Activated naive CD8-positive, alpha-beta T cell treated with anti-CD3 and anti-CD28 coated beads, Interleukin-2, amount 10 ng/mL, durations not matched to agents 7 days and 5 days (primary cell): ENCODE results near the gene C12orf54. TPM values are rescaled to one million over a fixed set of nuclear protein-coding genes. Genes with fewer than 3 reads are reported as not detected.
"Not testable (repeated sequence)": the region's sequence is repeated elsewhere in the genome, so short reads cannot be mapped to it uniquely, and the experiment has no call there.

Experiments
- ATAC-seq: fragments of 150-1000 bp; cut with Tn5 transposase; one replicate; pipeline ENCODE4 v1.10.0; 2021; ENCODE audit warnings: low read depth, moderate library complexity
- POLR2A ChIA-PET: fragments of 350-600 bp; sonication (Branson Sonifier 250); formaldehyde crosslinking; loops from one replicate; lab custom pipeline; 2021; ENCODE audit warnings: antibody characterized with exemption; lab: Charles Lee
- DNase-seq: peaks from one replicate; pipeline ENCODE4 v3.0.0; 2021
- H3K27ac Mint-ChIP-seq: one replicate; pipeline ENCODE4 v1.8.0; 2022; ENCODE audit warnings: mild to moderate bottlenecking, mixed read lengths
- H3K27me3 Mint-ChIP-seq: one replicate; pipeline ENCODE4 v1.8.0; 2022; ENCODE audit warnings: mild to moderate bottlenecking, moderate library complexity, mixed read lengths
- H3K36me3 Mint-ChIP-seq: one replicate; pipeline ENCODE4 v1.8.0; 2021; ENCODE audit warnings: mild to moderate bottlenecking, mixed read lengths
- H3K4me1 Mint-ChIP-seq: one replicate; pipeline ENCODE4 v1.8.0; 2021; ENCODE audit warnings: mixed read lengths
- H3K4me3 Mint-ChIP-seq: one replicate; pipeline ENCODE4 v1.8.0; 2022; ENCODE audit warnings: mild to moderate bottlenecking, moderate library complexity, mixed read lengths
- H3K9me3 Mint-ChIP-seq: one replicate; pipeline ENCODE4 v1.8.0; 2021; ENCODE audit warnings: mixed read lengths
- total RNA-seq, 2 experiments: library from RNA; stranded (reverse); gene quantifications; one replicate each; pipeline ENCODE4 v1.2.3, GENCODE V29; 2021

C12orf54 gene
- not detected for total RNA-seq

DNA sequence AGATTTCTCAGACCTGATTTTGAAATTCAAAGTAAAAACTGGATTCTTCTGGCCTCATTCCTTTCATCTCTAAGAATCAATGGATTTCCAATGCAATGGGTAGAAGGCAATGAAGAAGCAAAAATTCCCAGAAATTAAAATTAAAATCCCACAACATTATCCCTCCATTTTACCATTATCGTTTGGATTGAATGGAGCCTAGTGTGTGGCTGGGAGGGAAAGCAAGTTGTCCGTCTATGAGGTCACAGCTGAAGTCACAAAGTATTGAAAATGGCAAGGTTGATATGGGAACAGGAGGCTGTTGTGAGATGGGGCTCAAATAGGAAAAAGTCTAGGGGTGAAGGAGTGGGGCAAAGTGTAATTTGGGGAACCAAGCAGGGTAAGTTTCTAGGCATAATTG, at the start of gene C12orf54:
Gene C12orf54, plus strand, starts transcription at position 301 of the 400 bp plus-strand sequence. CDS start 799 bp downstream, outside the sequence.
- Mint-ChIP-seq H3K4me3 (no peak within 1 kb of the TSS), H3K27me3 (peaks cover 4% of the 10 kb centered on the region), H3K27ac (no peak within 1 kb of the TSS), H3K36me3 (peaks cover 1% of the 10 kb centered on the region), H3K4me1 (no peaks in the 10 kb centered on the region), H3K9me3 (peaks cover 4% of the 10 kb centered on the region)
- POLR2A ChIA-PET, result no interaction called here
- DNase-seq (no peak), ATAC-seq (no peak)

DNA sequence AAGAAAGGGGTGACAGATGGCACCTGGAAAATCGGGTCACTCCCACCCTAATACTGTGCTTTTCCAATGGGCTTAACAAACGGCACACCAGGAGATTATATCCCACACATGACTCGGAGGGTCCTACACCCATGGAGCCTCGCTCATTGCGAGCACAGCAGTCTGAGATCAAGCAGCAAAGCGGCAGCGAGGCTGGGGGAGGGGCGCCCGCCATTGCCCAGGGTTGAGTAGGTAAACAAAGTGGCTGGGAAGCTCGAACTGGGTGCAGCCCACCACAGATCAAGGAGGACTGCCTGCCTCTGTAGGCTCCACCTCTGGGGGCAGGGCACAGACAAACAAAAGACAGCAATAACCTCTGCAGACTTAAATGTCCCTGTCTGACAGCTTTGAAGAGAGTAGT, 48.3 kb upstream of the C12orf54 start:
- ATAC-seq, H3K27ac Mint-ChIP-seq, POLR2A ChIA-PET, DNase-seq, H3K4me1 Mint-ChIP-seq, H3K4me3 Mint-ChIP-seq, H3K9me3 Mint-ChIP-seq, H3K36me3 Mint-ChIP-seq, H3K27me3 Mint-ChIP-seq: not testable (repeated sequence)

DNA sequence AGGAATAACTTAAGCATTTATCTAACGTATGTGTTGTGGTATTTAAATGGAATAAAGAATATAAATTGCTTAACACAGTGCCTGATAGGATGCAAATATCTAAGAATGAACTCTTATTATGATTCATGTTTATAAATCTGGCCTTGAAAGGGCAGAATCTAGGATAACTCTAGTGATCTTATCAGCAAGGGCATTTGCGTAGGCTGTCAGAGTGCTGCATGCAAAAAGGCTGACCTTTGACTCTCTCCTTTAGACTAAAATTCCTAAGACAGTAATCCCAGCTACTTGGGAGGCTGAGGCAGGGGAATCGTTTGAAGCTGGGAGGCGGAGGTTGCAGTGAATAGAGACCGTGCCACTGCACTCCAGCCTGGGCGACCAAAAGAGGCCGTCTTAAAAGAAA, 41.2 kb upstream of the C12orf54 start:
- no peak overlapping the region for H3K4me3 Mint-ChIP-seq
- POLR2A ChIA-PET, result no interaction called here
- no peak for ATAC-seq
- peaks cover 2% of the 10 kb centered on the region for H3K36me3 Mint-ChIP-seq
- H3K4me1 Mint-ChIP-seq, result no peaks in the 10 kb centered on the region
- no peak overlapping the region for H3K27ac Mint-ChIP-seq
- DNase-seq, result no peak
- H3K27me3 Mint-ChIP-seq, result no peaks in the 10 kb centered on the region
- peaks cover 3% of the 10 kb centered on the region for H3K9me3 Mint-ChIP-seq

DNA sequence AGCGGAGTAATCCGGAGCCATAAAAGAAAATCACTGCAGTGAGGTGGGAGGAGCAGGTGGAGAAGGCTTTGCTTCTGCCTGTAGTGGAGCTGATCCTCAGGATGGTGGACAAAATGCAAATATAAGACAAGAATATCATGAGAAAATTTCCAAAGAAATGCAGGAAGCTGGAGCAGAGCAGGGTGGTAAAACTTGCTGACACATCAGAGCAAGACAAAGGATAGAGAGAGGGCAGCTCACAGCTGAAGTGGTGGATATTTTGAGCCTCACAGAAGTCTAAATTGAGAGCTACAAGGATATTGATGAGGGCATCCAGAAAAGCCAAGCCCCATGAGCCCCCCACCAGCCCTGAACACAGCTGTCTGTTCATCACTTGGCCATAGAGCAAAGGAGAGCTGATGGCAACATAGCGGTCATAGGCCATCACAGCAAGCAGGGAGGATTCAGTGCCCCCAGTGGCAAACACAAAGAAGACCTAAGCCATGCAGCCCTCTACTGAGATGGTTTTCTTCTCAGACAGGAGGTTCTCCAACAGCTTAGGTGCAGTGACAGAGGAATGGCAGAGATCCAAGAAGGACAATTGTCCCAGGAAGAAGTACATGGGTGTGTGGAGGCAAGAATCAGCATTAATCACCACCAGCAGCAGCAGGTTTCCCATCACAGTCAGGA, 40.0 kb upstream of the C12orf54 start:
- Mint-ChIP-seq H3K9me3 (no peaks in the 10 kb centered on the region), H3K4me3 (no peak overlapping the region), H3K4me1 (no peaks in the 10 kb centered on the region), H3K36me3 (peaks cover 2% of the 10 kb centered on the region), H3K27me3 (no peaks in the 10 kb centered on the region), H3K27ac (no peak overlapping the region)
- ATAC-seq (no peak), DNase-seq (no peak)
- POLR2A ChIA-PET, result no interaction called here

DNA sequence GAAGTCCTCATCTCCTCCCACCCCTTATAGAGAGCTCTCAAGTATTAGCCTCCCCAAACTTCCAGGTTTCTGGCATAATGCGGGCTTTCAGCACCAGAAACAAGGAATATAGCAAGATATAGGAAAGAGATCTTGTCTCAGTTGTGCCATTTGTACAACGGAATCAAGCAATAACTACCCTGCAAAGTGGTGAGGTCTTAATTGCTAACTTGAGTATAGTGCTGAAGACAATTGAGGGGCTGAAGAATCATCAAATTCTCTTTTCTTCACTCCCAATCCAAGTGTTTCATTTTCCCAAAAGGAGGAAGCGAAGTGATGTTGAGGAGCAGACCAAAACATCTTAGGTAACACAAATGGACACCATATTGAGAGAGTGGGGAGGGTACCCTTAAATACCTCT, 36.8 kb upstream of the C12orf54 start:
- no peak overlapping the region for H3K27ac Mint-ChIP-seq
- no peak overlapping the region for H3K4me3 Mint-ChIP-seq
- peaks cover 11% of the 10 kb centered on the region for H3K9me3 Mint-ChIP-seq
- POLR2A ChIA-PET, result no interaction called here
- no peaks in the 10 kb centered on the region for H3K27me3 Mint-ChIP-seq
- no peak for ATAC-seq
- no peaks in the 10 kb centered on the region for H3K4me1 Mint-ChIP-seq
- H3K36me3 Mint-ChIP-seq, result no peaks in the 10 kb centered on the region
- no peak for DNase-seq

DNA sequence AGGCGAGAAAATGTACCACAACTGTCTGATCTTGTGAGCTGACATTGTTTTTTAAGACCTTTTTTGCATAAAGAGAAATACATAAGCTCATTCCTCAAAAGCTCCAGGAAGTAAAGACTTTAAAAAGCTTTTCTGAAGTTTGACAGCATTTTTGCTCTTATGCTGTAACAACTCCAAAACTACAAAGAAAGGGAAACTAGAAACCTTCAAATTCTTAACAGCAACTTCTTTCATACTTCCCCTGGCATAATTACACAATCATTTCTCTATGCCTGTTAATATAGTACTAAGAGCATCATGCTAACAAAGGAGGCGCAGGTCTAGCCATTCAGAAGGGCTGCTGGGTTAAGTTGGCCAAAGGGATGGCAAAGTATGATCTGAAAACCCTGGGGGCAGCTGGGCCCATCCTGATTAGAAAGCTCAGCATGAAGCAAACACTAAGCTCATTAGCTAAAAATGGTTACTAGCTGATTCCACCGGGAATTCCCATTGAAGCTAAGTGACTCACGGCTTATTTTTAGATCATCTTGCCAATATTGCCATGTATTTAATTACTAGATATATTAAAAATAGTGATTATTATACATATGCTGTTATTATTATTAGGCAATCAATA, 36.0 kb upstream of the C12orf54 start:
- Mint-ChIP-seq H3K4me1 (no peaks in the 10 kb centered on the region), H3K9me3 (peaks cover 12% of the 10 kb centered on the region), H3K27ac (no peak overlapping the region), H3K4me3 (no peak overlapping the region), H3K36me3 (no peaks in the 10 kb centered on the region), H3K27me3 (peaks cover 1% of the 10 kb centered on the region)
- DNase-seq, result no peak
- POLR2A ChIA-PET, result no interaction called here
- no peak for ATAC-seq

DNA sequence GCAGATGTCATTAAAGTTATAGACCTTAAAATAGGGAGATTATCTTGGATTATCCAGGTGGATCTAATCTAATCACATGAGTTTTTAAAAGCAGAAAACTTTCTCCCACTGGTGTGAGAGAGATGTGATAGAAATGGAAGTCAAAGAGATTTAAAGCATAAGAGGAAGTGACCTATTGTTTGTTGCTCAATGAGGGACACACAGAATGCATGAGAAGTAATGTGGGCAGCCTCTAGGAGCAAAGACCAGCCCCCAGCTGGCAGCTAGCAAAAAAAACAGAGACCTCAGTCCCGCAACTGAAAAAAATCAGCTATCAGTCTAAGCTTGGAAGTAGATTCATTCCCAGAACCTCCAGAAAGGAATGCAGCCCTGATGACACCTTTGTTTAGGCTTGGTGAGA, 34.5 kb upstream of the C12orf54 start:
- Mint-ChIP-seq H3K4me1 (no peaks in the 10 kb centered on the region), H3K27ac (no peak overlapping the region), H3K27me3 (peaks cover 4% of the 10 kb centered on the region), H3K9me3 (peaks cover 12% of the 10 kb centered on the region), H3K4me3 (no peak overlapping the region), H3K36me3 (no peaks in the 10 kb centered on the region)
- ATAC-seq, result no peak
- POLR2A ChIA-PET, result no interaction called here
- no peak for DNase-seq

DNA sequence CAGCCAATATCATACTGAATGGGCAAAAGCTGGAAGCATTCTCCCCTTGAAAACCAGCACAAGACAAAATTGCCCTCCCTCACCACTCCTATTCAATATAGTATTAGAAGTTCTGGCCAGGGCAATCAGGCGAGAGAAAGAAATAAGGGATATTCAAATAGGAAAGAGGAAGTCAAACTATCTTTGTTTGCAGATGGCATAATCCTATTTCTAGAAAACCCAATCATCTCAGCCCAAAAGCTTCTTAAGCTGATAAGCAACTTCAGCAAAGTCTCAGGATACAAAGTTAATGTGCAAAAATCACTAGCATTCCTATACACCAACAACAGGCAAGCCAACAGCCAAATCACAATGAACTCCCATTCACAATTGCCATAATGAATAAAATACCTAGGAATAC, 30.9 kb upstream of the C12orf54 start:
- no peak for ATAC-seq
- Mint-ChIP-seq H3K27me3 (peaks cover 4% of the 10 kb centered on the region), H3K4me1 (no peaks in the 10 kb centered on the region), H3K9me3 (peaks cover 12% of the 10 kb centered on the region), H3K36me3 (no peaks in the 10 kb centered on the region), H3K4me3 (no peak overlapping the region), H3K27ac (no peak overlapping the region)
- POLR2A ChIA-PET, result no interaction called here
- DNase-seq, result no peak

DNA sequence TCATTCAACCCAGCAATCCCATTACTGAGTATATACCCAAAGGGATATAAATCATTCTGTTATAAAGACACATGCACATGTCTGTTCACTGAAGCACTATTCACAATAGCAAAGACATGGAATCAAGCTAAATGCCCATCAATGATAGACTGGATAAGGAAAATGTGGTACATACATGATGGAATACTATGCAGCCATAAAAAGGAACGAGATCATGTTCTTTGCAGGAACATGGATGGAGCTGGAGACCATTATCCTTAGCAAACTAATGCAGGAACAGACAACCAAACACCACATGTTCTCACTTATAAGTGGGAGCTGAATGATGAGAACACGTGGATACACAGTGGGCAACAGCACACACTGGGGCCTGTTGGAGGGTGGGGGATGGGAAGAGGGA, 29.3 kb upstream of the C12orf54 start:
- ATAC-seq, H3K4me1 Mint-ChIP-seq, H3K4me3 Mint-ChIP-seq, POLR2A ChIA-PET, H3K36me3 Mint-ChIP-seq, H3K27ac Mint-ChIP-seq, DNase-seq, H3K27me3 Mint-ChIP-seq: not testable (repeated sequence)
- peaks cover 12% of the 10 kb centered on the region for H3K9me3 Mint-ChIP-seq

DNA sequence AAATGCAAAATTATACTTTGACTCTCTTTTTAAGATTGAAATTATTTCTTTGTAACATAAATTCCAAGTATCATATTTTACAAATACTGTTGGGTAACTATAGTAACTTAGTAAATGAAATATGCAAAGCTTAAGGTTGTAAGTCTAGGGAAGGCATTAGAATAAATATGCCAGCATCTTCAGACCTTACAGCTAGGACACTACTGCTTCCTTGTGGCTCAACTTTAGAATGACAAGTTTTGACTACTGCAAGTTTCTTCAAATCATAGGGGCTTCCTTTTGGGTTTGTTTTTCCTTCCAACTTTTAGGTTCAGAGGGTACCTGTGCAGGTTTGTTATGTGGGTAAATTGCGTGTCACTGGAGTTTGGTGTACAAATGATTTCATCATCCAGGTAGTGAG, 27.6 kb upstream of the C12orf54 start:
- DNase-seq (no peak), ATAC-seq (no peak)
- POLR2A ChIA-PET, result no interaction called here
- H3K9me3 Mint-ChIP-seq, result peaks cover 6% of the 10 kb centered on the region
- H3K36me3 Mint-ChIP-seq, result no peaks in the 10 kb centered on the region
- no peak overlapping the region for H3K4me3 Mint-ChIP-seq
- H3K27ac Mint-ChIP-seq, result no peak overlapping the region
- peaks cover 4% of the 10 kb centered on the region for H3K27me3 Mint-ChIP-seq
- no peaks in the 10 kb centered on the region for H3K4me1 Mint-ChIP-seq

DNA sequence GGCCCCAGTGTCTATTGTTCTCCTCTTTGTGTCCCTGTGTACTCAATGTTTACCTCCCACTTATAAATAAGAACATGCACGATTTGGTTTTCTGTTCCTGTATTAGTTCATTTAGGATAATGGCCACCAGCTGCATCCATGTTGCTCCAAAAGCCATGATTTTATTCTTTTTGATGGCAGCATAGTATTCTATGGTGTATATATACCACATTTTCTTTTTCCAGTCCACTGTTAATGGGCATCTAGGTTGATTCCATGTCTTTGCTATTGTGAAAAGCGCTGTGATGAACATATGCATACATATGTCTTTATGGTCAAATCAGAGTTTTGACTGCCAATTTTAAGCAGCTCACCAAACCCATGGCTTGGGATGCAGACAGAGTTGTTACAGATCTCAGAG, 27.2 kb upstream of the C12orf54 start:
- no peaks in the 10 kb centered on the region for H3K36me3 Mint-ChIP-seq
- H3K4me3 Mint-ChIP-seq, result no peak overlapping the region
- peaks cover 4% of the 10 kb centered on the region for H3K27me3 Mint-ChIP-seq
- no peak for DNase-seq
- no peak for ATAC-seq
- peaks cover 3% of the 10 kb centered on the region for H3K9me3 Mint-ChIP-seq
- no peaks in the 10 kb centered on the region for H3K4me1 Mint-ChIP-seq
- H3K27ac Mint-ChIP-seq, result no peak overlapping the region
- POLR2A ChIA-PET, result no interaction called here

DNA sequence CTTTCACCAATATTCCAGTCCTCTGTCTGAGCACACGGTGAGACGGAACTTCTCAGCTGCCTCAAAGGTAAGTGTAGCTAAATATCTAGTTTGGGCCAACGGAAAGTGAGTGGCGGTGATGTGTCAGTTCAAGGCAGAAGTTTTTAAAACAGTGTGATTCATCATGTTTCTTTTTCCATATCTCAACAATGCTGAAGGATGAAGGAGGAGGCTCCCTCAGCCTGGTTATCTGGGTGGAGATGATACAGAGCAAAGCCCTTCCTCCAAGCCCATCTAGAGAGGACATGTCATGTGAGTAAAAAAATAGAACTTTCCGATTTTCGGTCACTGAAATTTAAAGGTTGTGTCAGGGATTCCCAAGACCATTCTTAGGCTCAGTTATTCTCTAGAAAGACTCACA, 23.0 kb upstream of the C12orf54 start:
- POLR2A ChIA-PET, result no interaction called here
- H3K4me3 Mint-ChIP-seq, result no peak overlapping the region
- H3K36me3 Mint-ChIP-seq, result no peaks in the 10 kb centered on the region
- ATAC-seq (no peak), DNase-seq (no peak)
- H3K27ac Mint-ChIP-seq, result no peak overlapping the region
- H3K4me1 Mint-ChIP-seq, result no peaks in the 10 kb centered on the region
- H3K27me3 Mint-ChIP-seq, result peaks cover 10% of the 10 kb centered on the region
- peaks cover 1% of the 10 kb centered on the region for H3K9me3 Mint-ChIP-seq

DNA sequence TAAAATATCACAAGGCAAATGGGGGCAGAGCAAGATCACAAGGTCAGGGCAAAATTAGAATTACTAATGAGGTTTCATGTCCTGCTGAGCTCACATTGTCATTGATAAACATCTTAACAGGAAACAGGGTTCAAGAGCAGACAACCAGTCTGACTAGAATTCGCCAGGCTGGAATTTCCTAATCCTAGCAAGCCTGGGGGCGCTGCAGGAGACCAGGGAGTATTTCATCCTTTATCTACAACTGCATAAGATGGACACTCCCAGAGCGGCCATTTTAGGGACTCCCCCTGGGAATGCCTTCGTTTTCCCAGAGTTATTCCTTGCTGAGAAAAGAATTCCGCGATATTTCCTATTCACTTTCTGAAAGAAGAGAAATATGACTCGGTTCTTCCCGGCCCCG, 13.3 kb upstream of the C12orf54 start:
- H3K36me3 Mint-ChIP-seq, POLR2A ChIA-PET, DNase-seq, ATAC-seq, H3K27ac Mint-ChIP-seq, H3K4me3 Mint-ChIP-seq, H3K4me1 Mint-ChIP-seq, H3K27me3 Mint-ChIP-seq: not testable (repeated sequence)
- H3K9me3 Mint-ChIP-seq, result peaks cover 36% of the 10 kb centered on the region

DNA sequence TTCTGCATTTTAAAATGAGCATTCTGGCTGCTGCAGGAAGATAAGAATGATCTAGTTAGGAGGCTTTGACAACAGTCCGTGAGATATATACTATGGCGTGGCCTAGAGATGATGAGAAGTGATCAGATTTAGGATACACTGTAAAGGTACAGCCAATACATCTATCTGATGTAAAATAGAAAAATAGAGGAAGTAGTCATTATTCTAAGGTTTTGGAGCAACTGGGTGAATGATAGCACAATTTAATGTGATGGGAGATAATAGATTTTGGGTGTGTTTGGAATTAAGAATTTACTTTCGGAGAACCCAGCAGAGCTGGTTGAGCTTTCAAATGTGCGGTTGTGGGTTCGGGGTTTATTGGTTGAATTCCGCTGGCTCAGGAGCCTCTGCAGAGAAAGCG, 10.0 kb upstream of the C12orf54 start, which contains the start of gene ANP32D:
Gene ANP32D, plus strand, starts transcription at position 301 of the 400 bp plus-strand sequence. CDS start 106 bp downstream, outside the sequence.
- no peak within 1 kb of the TSS for H3K4me3 Mint-ChIP-seq
- POLR2A ChIA-PET, result no interaction called here
- peaks cover 35% of the 10 kb centered on the region for H3K9me3 Mint-ChIP-seq
- DNase-seq, result no peak
- H3K4me1 Mint-ChIP-seq, result no peaks in the 10 kb centered on the region
- H3K27me3 Mint-ChIP-seq, result no peaks in the 10 kb centered on the region
- H3K36me3 Mint-ChIP-seq, result peaks cover 4% of the 10 kb centered on the region
- ATAC-seq, result no peak
- no peak within 1 kb of the TSS for H3K27ac Mint-ChIP-seq
